ENCODE data around the gene DDX51. TPM values are rescaled to one million over a fixed set of nuclear protein-coding genes. Genes with fewer than 3 reads are reported as not detected.

The DDX51 gene
- total and polyA plus RNA-seq, 2 experiments from 2014 or later: 6.8 to 16.1 TPM

DNA sequence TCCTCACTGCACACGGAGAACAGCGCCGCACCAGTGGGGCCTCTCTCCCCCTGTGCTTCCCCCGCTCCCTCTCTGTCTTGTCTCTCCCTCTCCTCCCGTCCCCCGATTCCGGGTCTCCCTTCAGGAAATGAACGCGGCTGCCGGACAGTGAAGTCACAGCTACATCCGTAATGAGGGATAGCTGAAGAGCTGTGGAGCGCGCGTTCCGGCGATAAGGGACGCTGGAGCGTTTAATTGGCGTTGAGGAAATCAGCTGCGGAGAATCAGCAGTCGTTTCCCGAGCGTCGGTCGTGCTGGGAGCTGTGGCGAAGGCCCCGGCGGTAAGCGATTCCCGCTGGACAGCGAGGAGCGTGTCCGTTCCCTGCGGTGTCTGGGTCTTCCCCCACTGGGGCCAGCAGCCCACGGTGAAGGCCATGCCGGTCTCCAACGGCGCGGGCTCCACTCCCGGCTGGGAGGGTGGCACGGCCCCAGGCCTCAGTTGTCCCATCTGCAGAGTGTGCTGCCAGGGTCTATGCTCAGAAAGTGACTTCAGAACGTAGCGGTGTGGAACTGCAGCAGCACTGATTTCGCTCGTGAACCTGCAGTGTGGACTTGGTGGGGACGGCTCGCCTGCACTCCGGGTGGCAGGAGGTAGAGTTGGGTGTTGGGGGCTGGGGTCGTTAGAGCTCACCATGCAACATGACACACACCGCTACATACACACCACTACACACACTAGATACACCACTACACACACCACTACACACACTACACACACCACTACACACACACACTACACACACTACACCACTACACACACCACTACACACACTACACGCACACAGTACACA lies 11.0 kb upstream of the DDX51 start:
- H3K27ac ChIP-seq: no peak overlapping the region
- no peaks in the 10 kb centered on the region for H4K20me1 ChIP-seq (ENCODE audit: insufficient read depth, poor library complexity, severe bottlenecking)
- H3K27me3 ChIP-seq: no peaks in the 10 kb centered on the region
- H3K4me2 ChIP-seq: no peak overlapping the region
- H3K4me3 ChIP-seq: no peak overlapping the region
- H2AFZ ChIP-seq: no peak overlapping the region
- no peaks in the 10 kb centered on the region for H3K36me3 ChIP-seq (replicated peaks; ENCODE audit: insufficient read depth, low read depth)
- TF ChIP-seq CTCF (IDR thresholded peaks at IDR 0.05; ENCODE audit: poor library complexity) (no peak), EZH2phosphoT487 (IDR thresholded peaks at IDR 0.05; ENCODE audit: low read depth, severe bottlenecking, unreplicated experiment) (no peak), EZH2 (IDR thresholded peaks at IDR 0.05; ENCODE audit: borderline replicate concordance) (no peak)
- H3K79me2 ChIP-seq: no peaks in the 10 kb centered on the region
- DNase-seq (ENCODE audit: low spot score): no peak
- 91% methylated on average over 38 of the region's 51 CpGs for WGBS (ENCODE audit: low lambda C conversion rate, missing lambda C conversion rate)
- no peaks in the 10 kb centered on the region for H3K4me1 ChIP-seq (ENCODE audit: insufficient read depth)
- H3K9me2 ChIP-seq (replicated peaks; ENCODE audit: insufficient read depth): no peaks in the 10 kb centered on the region
- no peaks in the 10 kb centered on the region for H3K9me3 ChIP-seq (ENCODE audit: low read depth)

GRCh38 chr12:132154341-132154761 lies 10.2 kb upstream of the DDX51 start:
- TF ChIP-seq EZH2phosphoT487 (IDR thresholded peaks at IDR 0.05; ENCODE audit: low read depth, severe bottlenecking, unreplicated experiment): no peak
- TF ChIP-seq EZH2 (IDR thresholded peaks at IDR 0.05; ENCODE audit: borderline replicate concordance): no peak
- TF ChIP-seq CTCF (IDR thresholded peaks at IDR 0.05; ENCODE audit: poor library complexity): no peak
- H3K36me3 ChIP-seq (replicated peaks; ENCODE audit: insufficient read depth, low read depth): no peaks in the 10 kb centered on the region
- DNase-seq (ENCODE audit: low spot score): no peak
- H3K79me2 ChIP-seq: no peaks in the 10 kb centered on the region
- no peaks in the 10 kb centered on the region for H4K20me1 ChIP-seq (ENCODE audit: insufficient read depth, poor library complexity, severe bottlenecking)
- no peaks in the 10 kb centered on the region for H3K9me3 ChIP-seq (ENCODE audit: low read depth)
- H3K27me3 ChIP-seq: no peaks in the 10 kb centered on the region
- no peak overlapping the region for H3K27ac ChIP-seq
- H3K4me3 ChIP-seq: no peak overlapping the region
- H3K9me2 ChIP-seq (replicated peaks; ENCODE audit: insufficient read depth): no peaks in the 10 kb centered on the region
- no peak overlapping the region for H2AFZ ChIP-seq
- no peaks in the 10 kb centered on the region for H3K4me1 ChIP-seq (ENCODE audit: insufficient read depth)
- WGBS (ENCODE audit: low lambda C conversion rate, missing lambda C conversion rate): 76% methylated on average over 19 of the region's 21 CpGs
- peak overlapping the region; percentile 7 for H3K4me2 ChIP-seq

- Histone ChIP-seq H3K9me3 (ENCODE audit: low read depth) (no peaks in the 10 kb centered on the region), H4K20me1 (ENCODE audit: insufficient read depth, poor library complexity, severe bottlenecking) (no peaks in the 10 kb centered on the region), H3K4me2 (peak overlapping the region; percentile 7), H3K27me3 (no peaks in the 10 kb centered on the region), H2AFZ (no peak overlapping the region), H3K4me1 (ENCODE audit: insufficient read depth) (no peaks in the 10 kb centered on the region), H3K4me3 (no peak overlapping the region), H3K79me2 (no peaks in the 10 kb centered on the region), H3K27ac (no peak overlapping the region), H3K9me2 (replicated peaks; ENCODE audit: insufficient read depth) (no peaks in the 10 kb centered on the region), H3K36me3 (replicated peaks; ENCODE audit: insufficient read depth, low read depth) (no peaks in the 10 kb centered on the region)
- TF ChIP-seq EZH2phosphoT487 (IDR thresholded peaks at IDR 0.05; ENCODE audit: low read depth, severe bottlenecking, unreplicated experiment) (no peak), CTCF (IDR thresholded peaks at IDR 0.05; ENCODE audit: poor library complexity) (peak; percentile 97)
- DNase-seq (ENCODE audit: low spot score): peak; percentile 92
- 45% methylated on average over 36 of the region's 41 CpGs for WGBS (ENCODE audit: low lambda C conversion rate, missing lambda C conversion rate)
These were observed 9.6 kb upstream of the DDX51 start for GRCh38 chr12:132153501-132154340.

Measured in hepatocyte (in vitro differentiated cells).